ENCODE data around the gene GTF2IRD1.
"Not testable (repeated sequence)": the region's sequence is repeated elsewhere in the genome, so short reads cannot be mapped to it uniquely, and the experiment has no call there.

Gene GTF2IRD1

GRCh38 chr7:74453322-74454011, at the start of gene GTF2IRD1:
Gene GTF2IRD1 (plus strand): TSS chr7:74453906. CDS start chr7:74508081, 54,175 bp downstream.
- no peak for DNase-seq

- DNase-seq: no peak
Measured at GRCh38 chr7:74404388-74404700, 49.4 kb upstream of the GTF2IRD1 start.

GRCh38 chr7:74404741-74405140, 49.0 kb upstream of the GTF2IRD1 start:
- DNase-seq: no peak

- DNase-seq: no peak
Measured at GRCh38 chr7:74405191-74405898, 48.4 kb upstream of the GTF2IRD1 start.

- DNase-seq: no peak
Measured at GRCh38 chr7:74405899-74406512, 47.7 kb upstream of the GTF2IRD1 start.

- no peak for DNase-seq
Measured at GRCh38 chr7:74407958-74408357, 45.7 kb upstream of the GTF2IRD1 start.

- no peak for DNase-seq
Measured at GRCh38 chr7:74409571-74409970, 44.1 kb upstream of the GTF2IRD1 start.

- DNase-seq: no peak
Measured at GRCh38 chr7:74410772-74411171, 42.9 kb upstream of the GTF2IRD1 start.

- not testable (repeated sequence) for DNase-seq
Measured at GRCh38 chr7:74411571-74411970, 42.1 kb upstream of the GTF2IRD1 start.

- DNase-seq: no peak
Measured at GRCh38 chr7:74412056-74412455, 41.6 kb upstream of the GTF2IRD1 start.

GRCh38 chr7:74412603-74413002, 41.1 kb upstream of the GTF2IRD1 start:
- no peak for DNase-seq

- DNase-seq: not testable (repeated sequence)
Measured at GRCh38 chr7:74414595-74415333, 38.9 kb upstream of the GTF2IRD1 start.

- peak; percentile 22 for DNase-seq
Measured at GRCh38 chr7:74417419-74417971, 36.2 kb upstream of the GTF2IRD1 start.

GRCh38 chr7:74418076-74418475, 35.6 kb upstream of the GTF2IRD1 start:
- no peak for DNase-seq

GRCh38 chr7:74418538-74418937, 35.2 kb upstream of the GTF2IRD1 start:
- no peak for DNase-seq

GRCh38 chr7:74419232-74419631, 34.5 kb upstream of the GTF2IRD1 start:
- not testable (repeated sequence) for DNase-seq

- no peak for DNase-seq
Measured at GRCh38 chr7:74420006-74420405, 33.7 kb upstream of the GTF2IRD1 start.

- no peak for DNase-seq
Measured at GRCh38 chr7:74424291-74424880, 29.3 kb upstream of the GTF2IRD1 start.

- no peak for DNase-seq
Measured at GRCh38 chr7:74428023-74428422, 25.7 kb upstream of the GTF2IRD1 start.

- no peak for DNase-seq
Measured at GRCh38 chr7:74429153-74429747, 24.5 kb upstream of the GTF2IRD1 start.

- not testable (repeated sequence) for DNase-seq
Measured at GRCh38 chr7:74430409-74430808, 23.3 kb upstream of the GTF2IRD1 start.

- no peak for DNase-seq
Measured at GRCh38 chr7:74430961-74431466, 22.7 kb upstream of the GTF2IRD1 start.

All from NK-92 treated with Interleukin-12 subunit alpha and Interleukin-12 subunit beta, amount 100 ng/mL, for 24 hours (cell line).